ENCODE measurements around the gene HMG20A. TPM values are rescaled to one million over a fixed set of nuclear protein-coding genes. Genes with fewer than 3 reads are reported as not detected.
A peak's percentile ranks its signal among the peaks of the same experiment; 100 is the strongest.

The HMG20A gene
- total and polyA plus RNA-seq, 9 of the 15 experiments (the other 6 are each of a cell fraction or from before 2014, with no cell fraction given): 25.0 to 68.1 (median 38.9) TPM

- no peak for TF ChIP-seq MBD1 (CRISPR knock-in tag; IDR thresholded peaks at IDR 0.05)
- no peak; the same call in 1 of the 2 replicates for TF ChIP-seq PKNOX1 (IDR thresholded peaks at IDR 0.05)
- TF ChIP-seq LARP7 (IDR thresholded peaks at IDR 0.05): no peak
- TF ChIP-seq FIP1L1 (IDR thresholded peaks at IDR 0.05; ENCODE audit: low read depth, low read length, poor library complexity, severe bottlenecking): peak; percentile 25
- peak; percentile 86 for TF ChIP-seq CCNT2 (IDR thresholded peaks at IDR 0.05; ENCODE audit: borderline replicate concordance, extremely low read depth, insufficient read length, low read depth, low read length)
- no peak for TF ChIP-seq ZNF318 (IDR thresholded peaks at IDR 0.05; ENCODE audit: borderline replicate concordance in 1 of 2, low read depth in 1 of 2)
- TF ChIP-seq HNRNPLL (IDR thresholded peaks at IDR 0.05; ENCODE audit: low read depth, low read length, poor library complexity, severe bottlenecking): no peak
- no peak for TF ChIP-seq MED1 (CRISPR knock-in tag; IDR thresholded peaks at IDR 0.05; ENCODE audit: borderline replicate concordance)
- no peak for TF ChIP-seq ESRRB (CRISPR knock-in tag; IDR thresholded peaks at IDR 0.05; ENCODE audit: borderline replicate concordance)
- no peak for TF ChIP-seq ZKSCAN3 (CRISPR knock-in tag; IDR thresholded peaks at IDR 0.05)
- no peak for TF ChIP-seq TEAD4 (IDR thresholded peaks at IDR 0.05; ENCODE audit: low read length)
- TF ChIP-seq TEAD4 (CRISPR knock-in tag; IDR thresholded peaks at IDR 0.05; ENCODE audit: borderline replicate concordance): no peak
- no peak for TF ChIP-seq ATF4 (CRISPR knock-in tag; IDR thresholded peaks at IDR 0.05)
- no peak for TF ChIP-seq SP1 (CRISPR knock-in tag; IDR thresholded peaks at IDR 0.05)
- TF ChIP-seq HNRNPH1 (optimal IDR thresholded peaks at IDR 0.05; ENCODE audit: low read depth, low read length): no peak
These were observed 665 bp upstream of the HMG20A start, which contains the start of gene PEAK1 (continued) for GRCh38 chr15:77419836-77420609.
